Stomach (tissue), 9 donors: Measurements from ENCODE around the gene C14orf180. TPM values are rescaled to one million over a fixed set of nuclear protein-coding genes. Genes with fewer than 3 reads are reported as not detected.

ENCODE experiments used
- DNase-seq, 2 donors: peaks; one replicate each; pipeline versions ENCODE4 v3.0.0 to v3.0.0-alpha.2; 2013 to 2019
- H3K27ac ChIP-seq, 5 donors: fragments of 200-600 bp in 4 of 5; sonication (generic) in 4 of 5; one replicate each; pipeline ENCODE4 v1.5.1; 2013 to 2019; ENCODE audit warnings: mild to moderate bottlenecking in 1 of 5, moderate library complexity in 1 of 5
- H3K27me3 ChIP-seq, 3 donors: fragments of 200-600 bp; sonication (generic); one replicate each; pipeline ENCODE4 v1.5.1; 2017 to 2019; ENCODE audit warnings: mixed run types in 1 of 3
- H3K36me3 ChIP-seq, 4 donors: fragments of 200-600 bp; sonication (generic); 1 replicate in 3 of 4; 2 replicates in 1 of 4; pipeline ENCODE4 v1.5.1; 2016 to 2019
- H3K4me1 ChIP-seq, 4 donors: fragments of 200-600 bp; sonication (generic); one replicate each; pipeline ENCODE4 v1.5.1; 2016 to 2019
- H3K4me3 ChIP-seq, 4 donors: fragments of 200-600 bp; sonication (generic) in 3 of 4; one replicate each; pipeline ENCODE4 v1.5.1; 2016 to 2019; ENCODE audit warnings: mild to moderate bottlenecking in 1 of 4
- H3K9me3 ChIP-seq, 4 donors: fragments of 200-600 bp; sonication (generic); one replicate each; pipeline ENCODE4 v1.5.1; 2016 to 2019
- EP300 ChIP-seq: sonication (generic); formaldehyde crosslinking; IDR thresholded peaks from one replicate; pipeline ENCODE4 v1.6.1; 2017; ENCODE audit warnings: antibody characterized with exemption
- POLR2A ChIP-seq, 4 donors: fragments of 450-650 bp; IDR thresholded peaks; one replicate each; pipeline ENCODE4 v1.6.1; 2016; ENCODE audit warnings: antibody characterized with exemption in 4 of 4, control low read depth in 2 of 4, mild to moderate bottlenecking in 1 of 4, moderate library complexity in 1 of 4
- POLR2AphosphoS5 ChIP-seq, 3 donors: sonication (generic); formaldehyde crosslinking; IDR thresholded peaks; one replicate each; pipeline ENCODE4 v1.6.1; 2016; ENCODE audit warnings: antibody characterized with exemption in 3 of 3
- WGBS, 5 donors: extraction: QIAGEN DNeasy Blood & Tissue Kit in 3 of 5; methylation state at CpG; one replicate each; pipeline versions ENCODE4 v1.1.5 to v1.1.7; 2013 to 2018; 5-methylcytosine and 5-hydroxymethylcytosine counted together
- intact Hi-C: fragments of 100-400 bp; cut with DNase I; formaldehyde crosslinking; loops from one replicate; pipeline ENCODE4 v1.15.1; 2023; ENCODE audit warnings: low total_unique reads
- polyA plus RNA-seq, 3 donors: library from polyadenylated mRNA; stranded (reverse); fragments of 200-250 nt; gene quantifications; one replicate each; pipeline ENCODE4 v1.2.3, GENCODE V29; 2013
- total RNA-seq, 5 donors: library from RNA; depleted of rRNA; stranded (reverse); fragments of >200 nt; gene quantifications; one replicate each; pipeline versions ENCODE4 v1.1.0 to v1.2.3, GENCODE V29; 2014 to 2016
- TF ChIP-seq, protein P1 (sequence below), 7 experiments: fragments of 450-650 bp in 4 of 7; fragments of 200-600 bp in 3 of 7; sonication (generic) in 3 of 7; IDR thresholded peaks; one replicate each; pipeline ENCODE4 v1.5.1; 2016 to 2019; ENCODE audit warnings: antibody characterized with exemption in 7 of 7, control low read depth in 2 of 7, mild to moderate bottlenecking in 1 of 7
- donor health status: healthy with polysubstance abuse.
- donor health status: Bipolar disorder and iron deficiency.
- donor health status: healthy.

C14orf180 gene
- total and polyA plus RNA-seq, 8 donors, result 0.31 to 3.8 (median 0.45) TPM; not detected in 1

DNA sequence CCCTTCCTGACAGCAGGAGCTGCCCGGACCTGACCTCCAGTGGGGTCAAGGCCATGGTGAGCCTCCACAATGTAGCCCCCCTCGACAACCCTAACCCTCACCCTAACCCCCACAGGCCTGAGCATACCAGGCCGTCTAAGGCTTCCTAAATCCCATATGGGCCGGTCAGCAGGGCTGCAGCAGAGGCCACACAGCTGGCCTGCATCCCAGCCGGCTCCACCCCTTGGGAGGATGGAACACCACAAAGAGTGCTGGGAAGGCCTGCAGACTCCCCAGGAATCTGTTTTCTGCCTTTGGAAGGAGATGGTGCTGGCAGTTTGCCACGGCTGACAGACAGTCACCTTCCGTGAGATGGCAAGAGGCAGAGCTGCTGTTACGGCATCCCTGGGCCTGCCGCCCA is 22.2 kb downstream of the C14orf180 start:
- no peak overlapping the region for H3K27ac ChIP-seq
- WGBS, 5 donors, result 51 to 69% (median 54%) methylated on average over 4 to 9 of the region's 9 CpGs
- intact Hi-C loops, result no loop called here
- H3K9me3 ChIP-seq, result no peaks in the 10 kb centered on the region
- peaks cover 0 to 99% (median 36%) of the 10 kb centered on the region in 3 donors for H3K27me3 ChIP-seq
- H3K4me3 ChIP-seq, result no peak overlapping the region
- TF ChIP-seq POLR2A (IDR thresholded peaks at IDR 0.05) (no peak), EP300 (no peak), POLR2AphosphoS5 (IDR thresholded peaks at IDR 0.05) (no peak)
- TF ChIP-seq, protein P1, sequence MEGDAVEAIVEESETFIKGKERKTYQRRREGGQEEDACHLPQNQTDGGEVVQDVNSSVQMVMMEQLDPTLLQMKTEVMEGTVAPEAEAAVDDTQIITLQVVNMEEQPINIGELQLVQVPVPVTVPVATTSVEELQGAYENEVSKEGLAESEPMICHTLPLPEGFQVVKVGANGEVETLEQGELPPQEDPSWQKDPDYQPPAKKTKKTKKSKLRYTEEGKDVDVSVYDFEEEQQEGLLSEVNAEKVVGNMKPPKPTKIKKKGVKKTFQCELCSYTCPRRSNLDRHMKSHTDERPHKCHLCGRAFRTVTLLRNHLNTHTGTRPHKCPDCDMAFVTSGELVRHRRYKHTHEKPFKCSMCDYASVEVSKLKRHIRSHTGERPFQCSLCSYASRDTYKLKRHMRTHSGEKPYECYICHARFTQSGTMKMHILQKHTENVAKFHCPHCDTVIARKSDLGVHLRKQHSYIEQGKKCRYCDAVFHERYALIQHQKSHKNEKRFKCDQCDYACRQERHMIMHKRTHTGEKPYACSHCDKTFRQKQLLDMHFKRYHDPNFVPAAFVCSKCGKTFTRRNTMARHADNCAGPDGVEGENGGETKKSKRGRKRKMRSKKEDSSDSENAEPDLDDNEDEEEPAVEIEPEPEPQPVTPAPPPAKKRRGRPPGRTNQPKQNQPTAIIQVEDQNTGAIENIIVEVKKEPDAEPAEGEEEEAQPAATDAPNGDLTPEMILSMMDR (IDR thresholded peaks at IDR 0.05), result no peak
- peak in 1 of 2 donors; percentile 34 for DNase-seq
- peaks cover 5 to 9% (median 7%) of the 10 kb centered on the region in 4 donors for H3K4me1 ChIP-seq
- H3K36me3 ChIP-seq, result no peaks in the 10 kb centered on the region

DNA sequence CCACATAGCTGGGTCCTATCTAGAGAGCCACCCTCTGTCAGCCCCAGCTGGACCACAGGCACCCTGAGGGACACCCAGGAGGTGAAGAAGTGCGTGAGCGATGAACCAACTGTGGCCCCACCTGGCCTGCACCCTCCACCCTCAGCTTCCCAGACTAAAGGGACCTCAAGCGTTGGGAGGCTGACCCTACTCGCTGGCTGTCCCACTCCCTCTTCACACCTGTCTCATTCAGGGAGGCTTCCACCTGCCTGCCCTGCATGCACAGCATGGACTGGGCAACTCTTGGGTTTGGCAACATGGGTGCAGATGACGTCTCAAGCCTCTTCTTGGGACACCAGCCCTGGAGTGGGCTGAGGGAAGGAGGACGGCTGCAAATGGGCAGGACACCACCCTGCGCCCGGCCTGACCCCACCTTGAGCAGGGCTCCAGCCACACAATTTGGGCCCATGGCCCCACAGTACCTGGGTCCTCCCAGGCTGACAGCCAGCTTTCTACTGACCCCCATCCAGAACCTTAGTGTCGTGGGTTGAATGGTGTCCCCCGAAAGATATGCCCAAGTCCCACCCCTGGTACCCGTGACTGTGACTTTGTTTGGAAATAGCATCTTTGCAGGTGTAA is 22.9 kb downstream of the C14orf180 start:
- no peak for TF ChIP-seq POLR2AphosphoS5 (IDR thresholded peaks at IDR 0.05)
- TF ChIP-seq, protein P1 (IDR thresholded peaks at IDR 0.05), result no peak
- no peak for TF ChIP-seq EP300
- TF ChIP-seq POLR2A (IDR thresholded peaks at IDR 0.05), result no peak
- 89 to 100% (median 90%) methylated on average over 3 to 11 of the region's 11 CpGs for WGBS, 5 donors
- H3K4me1 ChIP-seq, result peaks cover 5 to 9% (median 7%) of the 10 kb centered on the region in 4 donors
- no peak overlapping the region for H3K4me3 ChIP-seq
- H3K27me3 ChIP-seq, result peaks cover 0 to 99% (median 36%) of the 10 kb centered on the region in 3 donors
- H3K27ac ChIP-seq, result no peak overlapping the region
- H3K36me3 ChIP-seq, result no peaks in the 10 kb centered on the region
- intact Hi-C loops, result no loop called here
- no peak for DNase-seq
- H3K9me3 ChIP-seq, result peaks cover 0 to 2% (median 0%) of the 10 kb centered on the region in 4 donors

DNA sequence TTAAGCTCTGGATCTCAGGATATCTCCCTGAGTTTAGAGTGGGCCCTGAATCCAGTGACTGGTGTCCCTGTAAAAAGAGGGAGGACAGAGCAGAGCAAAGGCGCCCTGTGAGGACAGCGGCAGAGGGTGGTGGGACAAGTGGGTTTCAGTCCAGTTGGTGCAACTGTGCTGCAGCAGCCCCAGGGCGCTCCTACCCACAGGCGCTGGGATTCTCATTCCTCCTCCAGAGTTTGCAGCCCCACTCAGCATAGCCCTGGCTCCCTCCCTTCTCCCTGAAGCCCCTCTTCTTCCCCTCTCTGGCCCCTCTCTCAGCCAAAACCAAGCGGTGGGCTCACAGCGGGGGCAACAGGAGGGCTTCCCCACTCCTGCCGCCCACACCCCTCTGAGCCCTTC is 23.4 kb downstream of the C14orf180 start:
- Histone ChIP-seq H3K9me3 (peaks cover 0 to 3% (median 0%) of the 10 kb centered on the region in 4 donors), H3K4me1 (peaks cover 5 to 9% (median 7%) of the 10 kb centered on the region in 4 donors), H3K36me3 (no peaks in the 10 kb centered on the region), H3K27me3 (peaks cover 0 to 96% (median 36%) of the 10 kb centered on the region in 3 donors), H3K27ac (no peak overlapping the region), H3K4me3 (no peak overlapping the region)
- DNase-seq, result no peak
- intact Hi-C loops, result no loop called here
- 77 to 89% (median 86%) methylated on average over 4 to 7 of the region's 7 CpGs for WGBS, 5 donors
- TF ChIP-seq POLR2AphosphoS5 (IDR thresholded peaks at IDR 0.05), result no peak
- TF ChIP-seq EP300, result no peak
- TF ChIP-seq, protein P1 (IDR thresholded peaks at IDR 0.05), result no peak
- no peak for TF ChIP-seq POLR2A (IDR thresholded peaks at IDR 0.05)

DNA sequence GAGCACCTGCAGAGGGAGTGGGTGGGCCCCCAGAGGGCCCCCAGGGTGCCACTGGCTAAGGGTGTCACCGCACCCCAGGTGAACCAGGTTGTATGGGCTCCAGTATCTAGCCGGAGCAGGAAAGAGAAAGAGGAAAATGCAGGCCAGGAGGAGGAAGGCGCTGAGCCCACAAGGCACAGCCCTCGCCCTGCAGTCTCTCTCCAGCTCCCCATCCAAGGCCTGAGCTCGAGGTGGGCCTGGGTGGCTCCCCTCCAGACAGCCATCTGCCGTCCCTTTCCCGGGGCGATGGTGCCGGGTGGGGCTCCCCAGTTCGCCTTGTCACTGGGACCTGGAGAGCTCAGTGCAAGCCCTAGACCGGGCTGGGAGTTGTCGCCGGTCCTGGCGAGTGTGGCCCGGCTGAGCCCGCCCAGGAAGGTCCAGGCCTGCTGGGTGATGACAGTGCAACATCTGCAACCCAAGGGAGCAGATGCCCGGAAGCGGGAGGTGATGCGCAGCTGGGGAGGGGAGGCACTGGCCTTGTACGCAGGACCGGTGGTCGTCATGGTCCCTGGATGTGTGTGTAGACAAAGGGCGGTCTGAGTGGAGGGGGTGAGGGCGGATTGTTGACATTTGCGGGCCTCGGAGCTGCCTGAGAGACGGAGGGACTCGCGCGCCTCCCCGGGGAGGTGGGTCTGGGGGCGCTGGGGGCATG is 24.3 kb downstream of the C14orf180 start:
- WGBS, 5 donors, result 20 to 41% (median 26%) methylated on average over 22 to 32 of the region's 32 CpGs
- H3K9me3 ChIP-seq, result peaks cover 0 to 3% (median 0%) of the 10 kb centered on the region in 4 donors
- H3K4me1 ChIP-seq, result peaks cover 5 to 9% (median 7%) of the 10 kb centered on the region in 4 donors
- intact Hi-C loops, result no loop called here
- H3K36me3 ChIP-seq, result no peaks in the 10 kb centered on the region
- H3K27ac ChIP-seq, result no peak overlapping the region
- peak overlapping the region in 2 of 4 donors; percentile 27 to 34 for H3K4me3 ChIP-seq
- TF ChIP-seq POLR2AphosphoS5 (IDR thresholded peaks at IDR 0.05), result no peak
- TF ChIP-seq, protein P1 (IDR thresholded peaks at IDR 0.05), result no peak
- TF ChIP-seq POLR2A (IDR thresholded peaks at IDR 0.05), result no peak
- TF ChIP-seq EP300, result no peak
- DNase-seq, result peak in 1 of 2 donors; percentile 51
- peaks cover 0 to 88% (median 36%) of the 10 kb centered on the region in 3 donors for H3K27me3 ChIP-seq
